HEK293T (cell line): ENCODE measurements around the gene MAGI2.

Experiments
- ARNT ChIP-seq: fragments of 450-650 bp; IDR thresholded peaks from 2 replicates; pipeline ENCODE4 v1.6.1; 2017; ENCODE audit warnings: mild to moderate bottlenecking
- BHLHE40 ChIP-seq: fragments of 450-650 bp; IDR thresholded peaks from 2 replicates; pipeline ENCODE4 v1.6.1; 2016; ENCODE audit warnings: mild to moderate bottlenecking, moderate library complexity, borderline replicate concordance
- CTBP1 ChIP-seq: fragments of 450-650 bp; IDR thresholded peaks from 2 replicates; pipeline ENCODE4 v1.6.1; 2016; ENCODE audit warnings: borderline replicate concordance
- ELF4 ChIP-seq: fragments of 450-650 bp; IDR thresholded peaks from 2 replicates; pipeline ENCODE4 v1.6.1; 2017; ENCODE audit warnings: antibody characterized with exemption
- FOXM1 ChIP-seq: fragments of 450-650 bp; IDR thresholded peaks from 2 replicates; pipeline ENCODE4 v1.6.1; 2017; ENCODE audit warnings: mild to moderate bottlenecking, borderline replicate concordance
- NFRKB ChIP-seq: fragments of 450-650 bp; IDR thresholded peaks from 2 replicates; pipeline ENCODE4 v1.6.1; 2016; ENCODE audit warnings: mild to moderate bottlenecking, moderate library complexity
- SP1 ChIP-seq: fragments of 450-650 bp; IDR thresholded peaks from 2 replicates; pipeline ENCODE4 v1.6.1; 2017
- SUZ12 ChIP-seq: fragments of 450-650 bp; IDR thresholded peaks from 2 replicates; pipeline ENCODE4 v1.6.1; 2016; ENCODE audit warnings: mild to moderate bottlenecking
- TARDBP ChIP-seq: fragments of 450-650 bp; IDR thresholded peaks from 2 replicates; pipeline ENCODE4 v1.6.1; 2016
- TF ChIP-seq, protein P1 (sequence below): fragments of 450-650 bp; IDR thresholded peaks from 2 replicates; pipeline ENCODE4 v1.6.1; 2016

DNA sequence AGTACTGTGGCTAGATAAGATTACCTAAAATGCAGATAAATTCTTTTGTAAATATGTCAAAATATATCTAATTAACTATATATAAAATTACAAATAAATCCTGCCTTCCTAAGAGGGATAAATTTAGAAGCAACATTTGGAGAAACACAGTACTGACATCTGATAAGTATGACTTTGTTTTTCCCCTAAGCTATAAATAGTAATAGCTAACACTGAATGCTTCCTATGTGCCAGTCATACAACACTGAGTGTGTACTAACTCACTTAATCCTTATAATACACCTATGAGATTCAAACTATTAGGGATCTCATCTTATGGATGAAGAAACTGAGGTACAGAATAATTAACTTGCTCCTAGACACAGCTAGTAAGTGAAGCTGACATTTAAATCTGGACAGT is 733.4 kb downstream of the MAGI2 start:
- TF ChIP-seq NFRKB (no peak), FOXM1 (no peak), CTBP1 (no peak), TARDBP (no peak), BHLHE40 (no peak), ARNT (no peak), SP1 (no peak), SUZ12 (no peak), ELF4 (no peak)
- TF ChIP-seq, protein P1, sequence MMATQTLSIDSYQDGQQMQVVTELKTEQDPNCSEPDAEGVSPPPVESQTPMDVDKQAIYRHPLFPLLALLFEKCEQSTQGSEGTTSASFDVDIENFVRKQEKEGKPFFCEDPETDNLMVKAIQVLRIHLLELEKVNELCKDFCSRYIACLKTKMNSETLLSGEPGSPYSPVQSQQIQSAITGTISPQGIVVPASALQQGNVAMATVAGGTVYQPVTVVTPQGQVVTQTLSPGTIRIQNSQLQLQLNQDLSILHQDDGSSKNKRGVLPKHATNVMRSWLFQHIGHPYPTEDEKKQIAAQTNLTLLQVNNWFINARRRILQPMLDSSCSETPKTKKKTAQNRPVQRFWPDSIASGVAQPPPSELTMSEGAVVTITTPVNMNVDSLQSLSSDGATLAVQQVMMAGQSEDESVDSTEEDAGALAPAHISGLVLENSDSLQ, result no peak
